ENCODE results near the gene SLC25A42. TPM values are rescaled to one million over a fixed set of nuclear protein-coding genes. Genes with fewer than 3 reads are reported as not detected.

SLC25A42 gene
- total and polyA plus RNA-seq, 2 experiments from 2014 or later = 13.8 to 23.2 TPM

DNA sequence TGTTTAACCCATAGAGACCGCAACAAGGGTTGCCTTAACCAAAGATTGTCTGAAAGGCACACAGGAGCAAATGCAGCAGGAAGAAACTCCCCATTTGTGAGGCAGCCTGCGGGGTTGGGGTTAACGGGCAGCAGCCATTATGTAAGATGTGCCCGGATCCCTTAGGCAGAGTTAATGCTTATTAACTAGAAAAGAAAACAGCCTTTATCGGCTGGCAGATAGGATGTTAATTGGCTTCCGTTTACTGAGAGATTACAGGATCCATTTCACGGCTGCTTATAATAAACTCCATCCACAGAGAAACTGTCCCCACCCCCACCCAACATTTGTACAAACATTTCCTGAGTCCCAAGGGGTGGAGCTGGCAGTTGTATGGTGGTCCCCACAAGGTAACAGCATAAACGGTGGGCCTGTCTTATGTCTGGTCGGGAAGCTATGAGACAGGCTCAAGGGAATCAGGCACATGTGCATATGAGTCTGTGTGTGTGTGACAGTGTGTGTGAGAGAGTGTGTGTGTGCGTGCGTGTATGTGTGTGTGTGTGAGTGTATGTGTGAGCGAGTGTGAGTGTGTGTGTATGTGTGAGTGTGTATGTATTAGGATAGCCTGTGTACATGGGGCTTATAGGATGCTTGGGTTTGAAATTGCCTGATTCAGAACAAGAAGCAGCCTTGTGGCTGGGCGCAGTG is 10.5 kb downstream of the SLC25A42 start:
- Histone ChIP-seq H3K27ac (no peak overlapping the region), H4K20me1 (ENCODE audit: insufficient read depth, poor library complexity, severe bottlenecking) (no peaks in the 10 kb centered on the region), H3K27me3 (no peaks in the 10 kb centered on the region), H3K4me2 (peak overlapping the region; percentile 15), H2AFZ (no peak overlapping the region), H3K9me2 (replicated peaks; ENCODE audit: insufficient read depth) (no peaks in the 10 kb centered on the region), H3K4me1 (ENCODE audit: insufficient read depth) (peaks cover 4% of the 10 kb centered on the region), H3K4me3 (no peak overlapping the region), H3K79me2 (no peaks in the 10 kb centered on the region), H3K9me3 (ENCODE audit: low read depth) (no peaks in the 10 kb centered on the region), H3K36me3 (replicated peaks; ENCODE audit: insufficient read depth, low read depth) (no peaks in the 10 kb centered on the region)
- no peak for DNase-seq (ENCODE audit: low spot score)
- 49% methylated on average over 13 of the region's 13 CpGs for WGBS (ENCODE audit: low lambda C conversion rate, missing lambda C conversion rate)
- no peak for TF ChIP-seq EZH2 (IDR thresholded peaks at IDR 0.05; ENCODE audit: borderline replicate concordance)
- TF ChIP-seq, protein P1, sequence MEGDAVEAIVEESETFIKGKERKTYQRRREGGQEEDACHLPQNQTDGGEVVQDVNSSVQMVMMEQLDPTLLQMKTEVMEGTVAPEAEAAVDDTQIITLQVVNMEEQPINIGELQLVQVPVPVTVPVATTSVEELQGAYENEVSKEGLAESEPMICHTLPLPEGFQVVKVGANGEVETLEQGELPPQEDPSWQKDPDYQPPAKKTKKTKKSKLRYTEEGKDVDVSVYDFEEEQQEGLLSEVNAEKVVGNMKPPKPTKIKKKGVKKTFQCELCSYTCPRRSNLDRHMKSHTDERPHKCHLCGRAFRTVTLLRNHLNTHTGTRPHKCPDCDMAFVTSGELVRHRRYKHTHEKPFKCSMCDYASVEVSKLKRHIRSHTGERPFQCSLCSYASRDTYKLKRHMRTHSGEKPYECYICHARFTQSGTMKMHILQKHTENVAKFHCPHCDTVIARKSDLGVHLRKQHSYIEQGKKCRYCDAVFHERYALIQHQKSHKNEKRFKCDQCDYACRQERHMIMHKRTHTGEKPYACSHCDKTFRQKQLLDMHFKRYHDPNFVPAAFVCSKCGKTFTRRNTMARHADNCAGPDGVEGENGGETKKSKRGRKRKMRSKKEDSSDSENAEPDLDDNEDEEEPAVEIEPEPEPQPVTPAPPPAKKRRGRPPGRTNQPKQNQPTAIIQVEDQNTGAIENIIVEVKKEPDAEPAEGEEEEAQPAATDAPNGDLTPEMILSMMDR (IDR thresholded peaks at IDR 0.05; ENCODE audit: poor library complexity) = no peak
- no peak for TF ChIP-seq EZH2phosphoT487 (IDR thresholded peaks at IDR 0.05; ENCODE audit: low read depth, severe bottlenecking, unreplicated experiment)

DNA sequence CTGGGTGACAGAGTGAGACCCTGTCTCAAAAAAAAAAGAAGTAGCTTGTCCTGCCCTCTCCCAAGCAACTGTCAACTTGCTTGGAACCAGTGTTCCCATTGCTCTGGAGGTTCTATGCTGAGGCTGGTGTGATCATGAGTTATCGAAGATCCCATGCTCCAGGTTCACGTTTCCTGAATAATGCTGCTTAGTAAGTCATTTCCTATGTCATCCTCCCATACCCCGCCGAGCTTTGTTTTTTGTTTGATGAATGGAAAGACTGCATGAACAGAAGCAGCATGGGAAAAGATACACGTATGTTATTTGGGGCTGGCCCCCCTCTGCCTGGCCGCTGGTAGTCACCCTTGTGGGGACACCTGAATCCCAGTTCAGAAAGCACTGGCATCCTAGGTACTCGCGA is 11.3 kb downstream of the SLC25A42 start:
- Histone ChIP-seq H3K4me1 (ENCODE audit: insufficient read depth) (peaks cover 4% of the 10 kb centered on the region), H3K36me3 (replicated peaks; ENCODE audit: insufficient read depth, low read depth) (no peaks in the 10 kb centered on the region), H3K4me3 (no peak overlapping the region), H3K9me2 (replicated peaks; ENCODE audit: insufficient read depth) (no peaks in the 10 kb centered on the region), H3K9me3 (ENCODE audit: low read depth) (no peaks in the 10 kb centered on the region), H3K79me2 (no peaks in the 10 kb centered on the region), H3K27me3 (no peaks in the 10 kb centered on the region), H2AFZ (no peak overlapping the region), H3K4me2 (no peak overlapping the region), H4K20me1 (ENCODE audit: insufficient read depth, poor library complexity, severe bottlenecking) (no peaks in the 10 kb centered on the region), H3K27ac (no peak overlapping the region)
- 95% methylated on average over 8 of the region's 8 CpGs for WGBS (ENCODE audit: low lambda C conversion rate, missing lambda C conversion rate)
- no peak for DNase-seq (ENCODE audit: low spot score)
- TF ChIP-seq, protein P1 (IDR thresholded peaks at IDR 0.05; ENCODE audit: poor library complexity) = no peak
- TF ChIP-seq EZH2 (IDR thresholded peaks at IDR 0.05; ENCODE audit: borderline replicate concordance) (no peak), EZH2phosphoT487 (IDR thresholded peaks at IDR 0.05; ENCODE audit: low read depth, severe bottlenecking, unreplicated experiment) (no peak)

DNA sequence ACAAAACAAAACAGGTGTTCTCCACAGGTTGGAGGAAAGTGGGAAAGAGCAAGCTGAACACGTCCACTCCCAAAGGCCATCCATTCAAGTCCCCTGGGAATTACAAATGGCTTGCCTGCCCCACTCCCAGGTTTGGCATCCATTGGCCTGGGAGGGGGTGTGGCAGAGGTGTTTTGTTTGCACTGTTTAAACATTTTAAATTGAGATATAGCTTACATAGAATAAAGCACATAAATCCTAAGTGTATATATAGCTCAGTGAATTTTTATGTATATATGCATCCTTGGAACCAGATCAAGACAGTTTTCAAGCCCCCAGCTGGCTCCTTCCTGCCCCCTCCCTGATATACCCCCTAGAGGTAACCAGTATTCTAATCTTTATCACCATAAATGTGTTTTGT is 12.7 kb downstream of the SLC25A42 start:
- no peaks in the 10 kb centered on the region for H3K36me3 ChIP-seq (replicated peaks; ENCODE audit: insufficient read depth, low read depth)
- no peaks in the 10 kb centered on the region for H3K79me2 ChIP-seq
- H3K27me3 ChIP-seq = no peaks in the 10 kb centered on the region
- no peak for DNase-seq (ENCODE audit: low spot score)
- no peak overlapping the region for H3K4me2 ChIP-seq
- H3K27ac ChIP-seq = no peak overlapping the region
- H3K4me1 ChIP-seq (ENCODE audit: insufficient read depth) = peaks cover 4% of the 10 kb centered on the region
- TF ChIP-seq, protein P1 (IDR thresholded peaks at IDR 0.05; ENCODE audit: poor library complexity) = no peak
- TF ChIP-seq EZH2phosphoT487 (IDR thresholded peaks at IDR 0.05; ENCODE audit: low read depth, severe bottlenecking, unreplicated experiment) = no peak
- no peak for TF ChIP-seq EZH2 (IDR thresholded peaks at IDR 0.05; ENCODE audit: borderline replicate concordance)
- H3K9me2 ChIP-seq (replicated peaks; ENCODE audit: insufficient read depth) = no peaks in the 10 kb centered on the region
- H2AFZ ChIP-seq = no peak overlapping the region
- no peak overlapping the region for H3K4me3 ChIP-seq
- WGBS (ENCODE audit: low lambda C conversion rate, missing lambda C conversion rate) = 85% methylated on average over 1 of the region's 1 CpG
- no peaks in the 10 kb centered on the region for H3K9me3 ChIP-seq (ENCODE audit: low read depth)
- no peaks in the 10 kb centered on the region for H4K20me1 ChIP-seq (ENCODE audit: insufficient read depth, poor library complexity, severe bottlenecking)
